GM12878 (cell line): ENCODE results near the gene ZDHHC14. TPM values are rescaled to one million over a fixed set of nuclear protein-coding genes. Genes with fewer than 3 reads are reported as not detected.
"Not testable (repeated sequence)": the region's sequence is repeated elsewhere in the genome, so short reads cannot be mapped to it uniquely, and the experiment has no call there.

Experiments used
- ATAC-seq: fragments of 200-7000 bp; cut with Tn5 transposase; 3 replicates; pipeline ENCODE4 v1.9.1; 2020; ENCODE audit warnings: mild to moderate bottlenecking, moderate library complexity
- BruUV-seq: library from RNA; stranded (reverse); fragments of 400-500 nt; replicated peaks from 2 replicates; lab custom pipeline; 2021; lab: Mats Ljungman, UMichigan
- CTCF ChIA-PET: fragments of 300-600 bp; sonication (Branson Sonifier 250); formaldehyde crosslinking; extraction: SDS; loops from one replicate; lab custom pipeline; 2021; ENCODE audit warnings: inconsistent platforms; lab: Yijun Ruan, JAX
- POLR2A ChIA-PET: fragments of 350-600 bp; formaldehyde crosslinking; extraction: SDS; loops from one replicate; lab custom pipeline; 2021; ENCODE audit warnings: inconsistent platforms; lab: Charles Lee
- RAD21 ChIA-PET: fragments of 300-600 bp; sonication (Branson Sonifier 250); formaldehyde crosslinking; loops from one replicate; lab custom pipeline; 2023; ENCODE audit warnings: antibody characterized with exemption; ENCODE audit not compliant: unreplicated experiment; lab: Charles Lee
- SMC1A ChIA-PET: fragments of 300-600 bp; sonication (Branson Sonifier 250); formaldehyde crosslinking; loops from one replicate; lab custom pipeline; 2023; ENCODE audit not compliant: unreplicated experiment, uncharacterized antibody; lab: Charles Lee
- DNase-seq: peaks from one replicate; pipeline ENCODE4 v3.0.0-alpha.2; 2011; ENCODE audit warnings: low read depth, low spot score
- FAIRE-seq: peaks from 3 replicates; lab custom pipeline; 2011; peaks lifted over from hg19 to GRCh38; lab: Jason Lieb, UNC
- H2AFZ ChIP-seq: 2 replicates; pipeline ENCODE4 v1.6.0; 2011; ENCODE audit warnings: low read depth, low read length, control low read depth; ENCODE audit not compliant: control insufficient read depth
- H3K27ac ChIP-seq: 2 replicates; pipeline ENCODE4 v1.5.1; 2011; ENCODE audit warnings: control low read depth; ENCODE audit not compliant: control insufficient read depth, insufficient read depth
- H3K27me3 ChIP-seq, 2 experiments: replicated peaks in 1 of 2; 2 replicates each; pipeline versions ENCODE4 v1.6.0 to v1.6.1; 2011; ENCODE audit warnings: low read length in 1 of 2; ENCODE audit not compliant: control insufficient read depth in 2 of 2, insufficient read depth in 2 of 2
- H3K36me3 ChIP-seq, 2 experiments: 2 replicates each; pipeline ENCODE4 v1.5.1; 2011; ENCODE audit warnings: low read length in 1 of 2; ENCODE audit not compliant: control insufficient read depth in 2 of 2, insufficient read depth in 2 of 2
- H3K4me1 ChIP-seq: 2 replicates; pipeline ENCODE4 v1.6.1; 2011; ENCODE audit warnings: mild to moderate bottlenecking, low read length, moderate library complexity, mixed read lengths; ENCODE audit not compliant: control insufficient read depth, insufficient read depth
- H3K4me2 ChIP-seq: 2 replicates; pipeline ENCODE4 v1.6.0; 2011; ENCODE audit warnings: control low read depth; ENCODE audit not compliant: control insufficient read depth, insufficient read depth
- H3K4me3 ChIP-seq: fragments of 200-600 bp; sonication (generic); 2 replicates; pipeline ENCODE4 v1.5.1; 2016
- H3K79me2 ChIP-seq: 2 replicates; pipeline ENCODE4 v1.6.0; 2011; ENCODE audit warnings: low read length; ENCODE audit not compliant: control insufficient read depth, insufficient read depth
- H3K9ac ChIP-seq: 2 replicates; pipeline ENCODE4 v1.8.0; 2011; ENCODE audit warnings: low read length, control low read depth, mixed read lengths; ENCODE audit not compliant: control insufficient read depth, insufficient read depth
- H3K9me3 ChIP-seq: replicated peaks from 3 replicates; pipeline ENCODE4 v1.5.1; 2011; ENCODE audit warnings: mild to moderate bottlenecking, low read length; ENCODE audit not compliant: control insufficient read depth, insufficient read depth
- H4K20me1 ChIP-seq: 2 replicates; pipeline ENCODE4 v1.6.0; 2011; ENCODE audit not compliant: control insufficient read depth, insufficient read depth
- EGR1 ChIP-seq, 2 experiments: IDR thresholded peaks; 1 replicate in 1 of 2; 2 replicates in 1 of 2; pipeline ENCODE4 v1.6.1; 2011 to 2012; ENCODE audit warnings: low read depth in 2 of 2, low read length in 2 of 2, borderline replicate concordance in 1 of 2, mild to moderate bottlenecking in 1 of 2, moderate library complexity in 1 of 2
- IRF4 ChIP-seq: IDR thresholded peaks from 2 replicates; pipeline ENCODE4 v1.6.1; 2011; ENCODE audit warnings: low read depth, low read length
- JUND ChIP-seq: IDR thresholded peaks from 2 replicates; pipeline ENCODE4 v1.6.1; 2012; ENCODE audit warnings: low read depth, mild to moderate bottlenecking, low read length, improper control_type of control experiment, moderate library complexity
- MAX ChIP-seq: IDR thresholded peaks from 2 replicates; pipeline ENCODE4 v1.6.1; 2012; ENCODE audit warnings: low read depth, low read length, improper control_type of control experiment
- ZBTB33 ChIP-seq: fragments of 450-650 bp; IDR thresholded peaks from 2 replicates; pipeline ENCODE4 v1.6.1; 2017; ENCODE audit warnings: mild to moderate bottlenecking
- WGBS: methylation state at CpG from one replicate; pipeline ENCODE4 v1.1.6; 2016; ENCODE audit warnings: low lambda C conversion rate; ENCODE audit not compliant: insufficient replicate concordance, insufficient coverage; ENCODE audit errors: missing lambda C conversion rate; 5-methylcytosine and 5-hydroxymethylcytosine counted together
- in situ Hi-C: fragments of 300-500 bp; cut with MboI; formaldehyde crosslinking; loops from 9 replicates; pipeline ENCODE4 v1.14.3; 2018; ENCODE audit warnings: mixed read lengths
- intact Hi-C: fragments of 100-400 bp; cut with micrococcal nuclease; formaldehyde crosslinking; loops from one replicate; pipeline ENCODE4 v1.14.2; 2022; ENCODE audit not compliant: unreplicated experiment
- polyA plus RNA-seq, 11 experiments: library from polyadenylated mRNA; depleted of rRNA in 4 of 11; unstranded in 6 of 11; stranded (reverse) in 5 of 11; fragments of >200 nt; fragmentation: Nextera tagmentation in 4 of 11; fragmentation: Illumina TruSeq in 1 of 11; extraction: Ambion mirVana in 4 of 11; extraction: Trizol in 1 of 11; gene quantifications; 1 replicate in 1 of 11; 2 replicates in 10 of 11; pipeline versions ENCODE4 v1.2.1 to v1.2.3, GENCODE V29; 2011 to 2016; ENCODE audit warnings: inconsistent platforms in 2 of 11, missing spikeins in 2 of 11, low read depth in 1 of 11
- total RNA-seq, 4 experiments: library from RNA; depleted of rRNA in 3 of 4; stranded (reverse); fragments of >200 nt in 3 of 4; fragmentation: Illumina TruSeq in 1 of 4; extraction: Trizol in 1 of 4; gene quantifications; 2 replicates each; pipeline versions ENCODE4 v1.2.1 to v1.2.3, GENCODE V29; 2013 to 2021

Gene ZDHHC14
- total and polyA plus RNA-seq, 10 of the 15 experiments (the other 5 are each of a cell fraction or from before 2014, with no cell fraction given): 0.15 to 16.0 (median 0.76) TPM; not detected in 1

GRCh38 chr6:157699777-157700636 lies 319.0 kb downstream of the ZDHHC14 start:
- ChIA-PET SMC1A (no interaction called here), POLR2A (no interaction called here), CTCF (no interaction called here), RAD21 (no interaction called here)
- no TSS peak for BruUV-seq
- Histone ChIP-seq H3K4me3 (no peak overlapping the region), H2AFZ (no peak overlapping the region), H4K20me1 (no peaks in the 10 kb centered on the region), H3K79me2 (no peaks in the 10 kb centered on the region), H3K27ac (no peak overlapping the region), H3K27me3 (peaks cover 0 to 2% of the 10 kb centered on the region in 2 experiments; a peak in 3 of 4 replicates), H3K36me3 (no peaks in the 10 kb centered on the region), H3K9me3 (peaks cover 1% of the 10 kb centered on the region; the same call in 1 of the 3 replicates), H3K4me2 (no peak overlapping the region), H3K4me1 (no peaks in the 10 kb centered on the region), H3K9ac (no peak overlapping the region)
- no peak for TF ChIP-seq ZBTB33
- TF ChIP-seq JUND: no peak
- TF ChIP-seq IRF4: no peak
- TF ChIP-seq MAX: no peak
- no peak for TF ChIP-seq EGR1 (IDR thresholded peaks at IDR 0.05; ENCODE audit: borderline replicate concordance in 1 of 2, low read depth in 2 of 2, low read length in 2 of 2)
- in situ Hi-C loops: no loop called here
- DNase-seq (no peak), ATAC-seq (no peak), FAIRE-seq (no peak)
- intact Hi-C loops: no loop called here
- WGBS: 49% methylated on average over 17 of the region's 17 CpGs

GRCh38 chr6:157706351-157706750 lies 325.4 kb downstream of the ZDHHC14 start:
- CTCF ChIA-PET, H2AFZ ChIP-seq, H3K79me2 ChIP-seq, H3K4me1 ChIP-seq, intact Hi-C loops, H3K27me3 ChIP-seq, DNase-seq, ATAC-seq, POLR2A ChIA-PET, H3K4me3 ChIP-seq, BruUV-seq, H3K9me3 ChIP-seq, H3K9ac ChIP-seq, in situ Hi-C loops, FAIRE-seq, H4K20me1 ChIP-seq, SMC1A ChIA-PET, H3K27ac ChIP-seq, RAD21 ChIA-PET, H3K4me2 ChIP-seq, H3K36me3 ChIP-seq: not testable (repeated sequence)
- 52% methylated on average over 6 of the region's 6 CpGs for WGBS
